Osteocyte (in vitro differentiated cells): ENCODE results near the gene SHF. TPM values are rescaled to one million over a fixed set of nuclear protein-coding genes. Genes with fewer than 3 reads are reported as not detected.

Source experiments
- DNase-seq: peaks from one replicate; pipeline ENCODE4 v3.0.0; 2021; ENCODE audit warnings: mixed read lengths; ENCODE audit not compliant: unreplicated experiment; ENCODE audit errors: extremely low spot score
- H3K27ac Mint-ChIP-seq: one replicate; pipeline ENCODE4 v1.8.0; 2021; ENCODE audit warnings: mild to moderate bottlenecking, mixed read lengths; ENCODE audit not compliant: unreplicated experiment
- H3K27me3 Mint-ChIP-seq: one replicate; pipeline ENCODE4 v1.8.0; 2021; ENCODE audit warnings: mixed read lengths; ENCODE audit not compliant: unreplicated experiment
- H3K36me3 Mint-ChIP-seq: one replicate; pipeline ENCODE4 v1.8.0; 2021; ENCODE audit warnings: mixed read lengths; ENCODE audit not compliant: unreplicated experiment
- H3K4me1 Mint-ChIP-seq: one replicate; pipeline ENCODE4 v1.8.0; 2021; ENCODE audit warnings: mixed read lengths; ENCODE audit not compliant: unreplicated experiment
- H3K4me3 Mint-ChIP-seq: one replicate; pipeline ENCODE4 v1.8.0; 2021; ENCODE audit warnings: mild to moderate bottlenecking, moderate library complexity, mixed read lengths; ENCODE audit not compliant: unreplicated experiment
- H3K9me3 Mint-ChIP-seq: one replicate; pipeline ENCODE4 v1.8.0; 2021; ENCODE audit warnings: mixed read lengths; ENCODE audit not compliant: unreplicated experiment
- CTCF ChIP-seq: fragments of 200-600 bp; sonication (generic); IDR thresholded peaks from 2 replicates; pipeline ENCODE4 v1.5.0; 2021; ENCODE audit warnings: antibody characterized with exemption, mild to moderate bottlenecking, moderate library complexity
- total RNA-seq: library from RNA; stranded (reverse); gene quantifications from 2 replicates; pipeline ENCODE4 v1.2.1, GENCODE V29; 2021

SHF gene
- total RNA-seq, 1 donor from 2014 or later: 15.8 TPM

- H3K9me3 Mint-ChIP-seq: no peaks in the 10 kb centered on the region
- no peak for DNase-seq
- H3K27me3 Mint-ChIP-seq: peaks cover 53% of the 10 kb centered on the region
- H3K4me3 Mint-ChIP-seq: no peak overlapping the region
- H3K36me3 Mint-ChIP-seq: no peaks in the 10 kb centered on the region
- no peak overlapping the region for H3K27ac Mint-ChIP-seq
- TF ChIP-seq CTCF: no peak
- H3K4me1 Mint-ChIP-seq: peaks cover 10% of the 10 kb centered on the region
Observed at GRCh38 chr15:45134046-45134445, 53.7 kb downstream of the SHF start.

DNA sequence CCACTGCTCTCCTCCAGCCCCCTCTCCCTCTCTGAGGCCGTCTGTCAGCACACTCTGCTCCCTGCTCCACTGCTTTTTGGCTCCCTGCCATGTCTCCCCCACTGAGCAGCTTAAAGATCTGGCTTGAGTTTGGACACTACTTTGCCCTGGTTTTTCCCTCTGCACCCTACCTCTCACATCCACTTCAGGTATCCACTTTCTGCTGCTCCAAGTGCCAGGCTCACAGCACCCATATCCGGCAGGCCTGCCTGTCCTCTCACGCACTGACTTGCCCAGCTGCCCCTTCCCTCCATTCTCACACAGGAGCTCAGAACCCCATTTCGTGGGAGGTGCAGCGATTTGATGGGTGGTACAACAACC is 54.2 kb downstream of the SHF start:
- Mint-ChIP-seq H3K27ac (no peak overlapping the region), H3K9me3 (no peaks in the 10 kb centered on the region), H3K36me3 (no peaks in the 10 kb centered on the region), H3K4me3 (no peak overlapping the region), H3K27me3 (peaks cover 58% of the 10 kb centered on the region), H3K4me1 (peaks cover 10% of the 10 kb centered on the region)
- TF ChIP-seq CTCF: no peak
- no peak for DNase-seq

DNA sequence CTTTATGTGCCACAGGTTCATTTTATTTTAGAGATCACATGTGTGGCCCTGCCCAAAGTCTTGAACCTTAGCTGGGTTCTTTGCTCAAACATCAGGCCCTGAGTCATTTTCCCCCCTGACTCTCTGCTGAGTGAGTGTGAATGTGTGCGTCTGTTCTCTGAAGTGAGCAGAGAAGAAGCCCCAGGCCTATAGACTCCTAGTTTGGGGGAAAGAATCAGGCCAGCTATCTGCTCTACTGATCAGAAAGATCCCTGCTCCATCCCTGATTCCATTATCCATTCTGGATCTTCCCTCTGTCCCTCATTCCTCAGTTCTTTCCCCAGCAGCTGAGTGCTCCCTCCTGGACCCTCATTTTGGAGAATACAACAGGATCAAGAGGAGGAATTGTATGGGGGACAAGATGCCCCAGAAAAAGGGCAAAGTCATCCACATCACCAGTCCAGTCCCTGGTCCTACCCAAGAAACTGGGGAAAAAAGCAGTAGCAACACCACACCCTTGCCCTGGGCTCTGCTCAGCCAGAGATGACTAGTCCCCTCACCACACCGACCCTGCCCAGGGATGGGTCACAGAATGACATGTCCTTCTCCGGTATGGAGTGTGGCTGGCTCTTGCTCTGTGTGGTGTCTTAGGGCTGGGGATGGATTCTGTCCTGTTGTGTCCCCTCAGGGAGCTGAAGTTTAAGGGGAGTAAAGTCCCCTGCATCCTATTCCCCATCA is 54.8 kb downstream of the SHF start:
- DNase-seq: no peak
- Mint-ChIP-seq H3K4me3 (no peak overlapping the region), H3K36me3 (no peaks in the 10 kb centered on the region), H3K4me1 (peaks cover 10% of the 10 kb centered on the region), H3K27me3 (peaks cover 64% of the 10 kb centered on the region), H3K9me3 (no peaks in the 10 kb centered on the region), H3K27ac (no peak overlapping the region)
- TF ChIP-seq CTCF: no peak

DNA sequence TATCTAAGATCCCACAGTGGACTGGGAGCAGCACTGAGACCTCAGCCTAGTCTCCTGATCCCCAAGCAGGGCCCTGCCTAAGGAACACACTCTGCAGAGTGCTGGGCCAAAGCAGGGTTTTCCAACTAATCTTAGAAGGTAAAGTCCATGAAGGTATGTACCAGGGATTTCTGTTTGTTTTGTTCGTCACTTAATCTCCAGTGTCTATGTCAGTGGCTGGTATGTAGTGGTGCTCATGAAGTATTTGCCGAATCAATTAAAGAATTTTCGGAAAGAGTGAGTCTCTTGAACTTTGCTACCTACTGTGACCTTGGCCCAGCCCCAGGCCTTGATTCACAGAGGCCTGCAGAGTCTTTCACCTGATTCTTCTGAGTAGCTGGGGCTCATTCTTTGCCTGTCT is 56.3 kb downstream of the SHF start:
- H3K4me1 Mint-ChIP-seq: peaks cover 10% of the 10 kb centered on the region
- peaks cover 73% of the 10 kb centered on the region for H3K27me3 Mint-ChIP-seq
- H3K36me3 Mint-ChIP-seq: no peaks in the 10 kb centered on the region
- no peak overlapping the region for H3K27ac Mint-ChIP-seq
- H3K4me3 Mint-ChIP-seq: no peak overlapping the region
- H3K9me3 Mint-ChIP-seq: no peaks in the 10 kb centered on the region
- DNase-seq: no peak
- no peak for TF ChIP-seq CTCF

- H3K27me3 Mint-ChIP-seq: peaks cover 78% of the 10 kb centered on the region
- no peaks in the 10 kb centered on the region for H3K9me3 Mint-ChIP-seq
- no peak overlapping the region for H3K4me3 Mint-ChIP-seq
- TF ChIP-seq CTCF: no peak
- no peaks in the 10 kb centered on the region for H3K36me3 Mint-ChIP-seq
- DNase-seq: no peak
- H3K27ac Mint-ChIP-seq: no peak overlapping the region
- peaks cover 10% of the 10 kb centered on the region for H3K4me1 Mint-ChIP-seq
Observed at GRCh38 chr15:45130291-45131000, 57.3 kb downstream of the SHF start.
